GM12865 (cell line): ENCODE measurements around the gene SLFN11.

Experiments
- DNase-seq: peaks from one replicate; pipeline ENCODE4 v3.0.0; 2010; ENCODE audit warnings: low read depth
- H3K4me3 ChIP-seq: 2 replicates; pipeline ENCODE4 v1.5.1; 2011; ENCODE audit warnings: mild to moderate bottlenecking, low read depth, low read length, control low read depth
- CTCF ChIP-seq: IDR thresholded peaks from 2 replicates; pipeline ENCODE4 v1.5.1; 2011; ENCODE audit warnings: low read length, control low read depth, low read depth, inconsistent platforms; ENCODE audit not compliant: insufficient read depth; ENCODE audit errors: missing control alignments

Gene SLFN11

GRCh38 chr17:35373984-35374765 lies 754 bp upstream of the SLFN11 start:
- no peak for TF ChIP-seq CTCF
- peak overlapping the region; percentile 72 for H3K4me3 ChIP-seq
- DNase-seq = peak; percentile 44

- peak; percentile 46 for DNase-seq
- H3K4me3 ChIP-seq = peak overlapping the region; percentile 72
- no peak for TF ChIP-seq CTCF
Observed at GRCh38 chr17:35372846-35373533, 431 bp downstream of the SLFN11 start.

- TF ChIP-seq CTCF = no peak
- H3K4me3 ChIP-seq = peak overlapping the region; percentile 72
Observed at GRCh38 chr17:35371934-35372333, 1.5 kb downstream of the SLFN11 start.

GRCh38 chr17:35368081-35368830 lies 5.2 kb downstream of the SLFN11 start:
- peak; percentile 87 for DNase-seq
- H3K4me3 ChIP-seq = peak overlapping the region; percentile 33
- no peak for TF ChIP-seq CTCF

More at GRCh38 chr17:35371934-35372333, 1.5 kb downstream of the SLFN11 start:
- no peak for DNase-seq

GRCh38 chr17:35361027-35361426 lies 12.4 kb downstream of the SLFN11 start:
- DNase-seq = no peak
- no peak overlapping the region for H3K4me3 ChIP-seq
- TF ChIP-seq CTCF = no peak

GRCh38 chr17:35359398-35359797 lies 14.0 kb downstream of the SLFN11 start:
- no peak overlapping the region for H3K4me3 ChIP-seq
- no peak for DNase-seq
- no peak for TF ChIP-seq CTCF
